SK-N-SH (cell line): Measurements from ENCODE around the gene KIAA2012. TPM values are rescaled to one million over a fixed set of nuclear protein-coding genes. Genes with fewer than 3 reads are reported as not detected.

Experiments
- CTCF ChIA-PET: fragments of 300-600, 350-600 bp; formaldehyde crosslinking; extraction: SDS; loops from one replicate; lab custom pipeline; 2021; lab: Yijun Ruan, JAX
- POLR2A ChIA-PET: fragments of 350-600 bp; sonication (Branson Sonifier 250); formaldehyde crosslinking; extraction: SDS; loops from one replicate; lab custom pipeline; 2020; ENCODE audit warnings: antibody characterized with exemption, inconsistent platforms; lab: Yijun Ruan, JAX
- DNase-seq: peaks from one replicate; pipeline ENCODE4 v3.0.0; 2012
- H2AFZ ChIP-seq: fragments of 200-600 bp; sonication (generic); 2 replicates; pipeline ENCODE4 v1.8.1; 2016; ENCODE audit warnings: antibody characterized with exemption, mild to moderate bottlenecking, low read depth
- H3F3A ChIP-seq: fragments of 200-600 bp; sonication (generic); replicated peaks from 2 replicates; pipeline ENCODE3; 2016; ENCODE audit warnings: antibody characterized with exemption, mild to moderate bottlenecking; ENCODE audit not compliant: insufficient read depth
- H3K27ac ChIP-seq, 2 experiments: fragments of 200-500 bp in 1 of 2; fragments of 200-600 bp in 1 of 2; sonication (Bioruptor generic) in 1 of 2; sonication (generic), shearing (Covaris generic) in 1 of 2; 2 replicates each; pipeline versions ENCODE4 v1.5.1 to v1.6.1; 2014 to 2016; ENCODE audit warnings: low read depth in 2 of 2, inconsistent platforms in 1 of 2, low read length in 1 of 2, mild to moderate bottlenecking in 1 of 2, mixed read lengths in 1 of 2
- H3K27me3 ChIP-seq: fragments of 200-600 bp; sonication (generic), shearing (Covaris generic); 2 replicates; pipeline ENCODE4 v1.6.1; 2016; ENCODE audit warnings: mixed run types; ENCODE audit not compliant: insufficient read depth
- H3K36me3 ChIP-seq, 2 experiments: fragments of 200-500 bp in 1 of 2; fragments of 200-600 bp in 1 of 2; sonication (Bioruptor generic) in 1 of 2; sonication (generic) in 1 of 2; replicated peaks in 1 of 2; 2 replicates each; pipeline versions ENCODE3 to v1.5.1; 2014 to 2016; ENCODE audit warnings: low read length in 1 of 2, mild to moderate bottlenecking in 1 of 2; ENCODE audit not compliant: insufficient read depth in 2 of 2, control insufficient read depth in 1 of 2
- H3K4me1 ChIP-seq, 2 experiments: fragments of 200-500 bp in 1 of 2; fragments of 200-600 bp in 1 of 2; sonication (Bioruptor generic) in 1 of 2; sonication (generic), shearing (Covaris generic) in 1 of 2; 2 replicates each; pipeline versions ENCODE4 v1.5.1 to v1.6.1; 2014 to 2016; ENCODE audit warnings: low read depth in 1 of 2, low read length in 1 of 2, mixed run types in 1 of 2; ENCODE audit not compliant: insufficient read depth in 2 of 2, control insufficient read depth in 1 of 2
- H3K4me2 ChIP-seq: fragments of 200-600 bp; sonication (generic), shearing (Covaris generic); 2 replicates; pipeline ENCODE4 v1.6.1; 2017; ENCODE audit warnings: mixed run types
- H3K4me3 ChIP-seq, 2 experiments: fragments of 200-500 bp in 1 of 2; fragments of 200-600 bp in 1 of 2; sonication (Bioruptor generic) in 1 of 2; sonication (generic), shearing (Covaris generic) in 1 of 2; 2 replicates each; pipeline versions ENCODE4 v1.5.1 to v1.8.1; 2014 to 2016; ENCODE audit warnings: low read depth in 2 of 2, inconsistent platforms in 1 of 2, low read length in 1 of 2, mild to moderate bottlenecking in 1 of 2, mixed read lengths in 1 of 2, moderate library complexity in 1 of 2
- H3K79me2 ChIP-seq: fragments of 200-600 bp; sonication (generic); 2 replicates; pipeline ENCODE4 v1.8.1; 2017; ENCODE audit warnings: mild to moderate bottlenecking; ENCODE audit not compliant: insufficient read depth
- H3K9ac ChIP-seq: fragments of 200-600 bp; sonication (generic); 2 replicates; pipeline ENCODE4 v1.6.1; 2017; ENCODE audit warnings: mixed run types
- H3K9me2 ChIP-seq: fragments of 200-600 bp; sonication (generic); 2 replicates; pipeline ENCODE4 v1.6.1; 2017; ENCODE audit warnings: mixed run types
- H3K9me3 ChIP-seq: fragments of 200-600 bp; sonication (generic); 2 replicates; pipeline ENCODE4 v1.6.1; 2017; ENCODE audit warnings: mixed run types, mild to moderate bottlenecking, moderate library complexity
- H4K20me1 ChIP-seq: fragments of 200-600 bp; sonication (generic); 2 replicates; pipeline ENCODE4 v1.6.1; 2017; ENCODE audit warnings: mild to moderate bottlenecking, mixed run types; ENCODE audit not compliant: insufficient read depth
- FOXM1 ChIP-seq: IDR thresholded peaks from 2 replicates; pipeline ENCODE4 v1.4.0; 2012; ENCODE audit warnings: low read depth, mild to moderate bottlenecking
- MEF2A ChIP-seq: IDR thresholded peaks from 2 replicates; pipeline ENCODE4 v1.4.0; 2012; ENCODE audit warnings: low read depth, borderline replicate concordance
- SIN3A ChIP-seq: IDR thresholded peaks from 2 replicates; pipeline ENCODE4 v1.6.1; 2012; ENCODE audit warnings: low read depth, mild to moderate bottlenecking, low read length, moderate library complexity, borderline replicate concordance
- TEAD4 ChIP-seq: IDR thresholded peaks from 2 replicates; pipeline ENCODE4 v1.4.0; 2012; ENCODE audit warnings: mild to moderate bottlenecking, borderline replicate concordance; ENCODE audit not compliant: insufficient read depth
- WGBS: methylation state at CpG from one replicate; pipeline ENCODE4 v1.1.6; 2017; ENCODE audit warnings: low lambda C conversion rate; 5-methylcytosine and 5-hydroxymethylcytosine counted together
- polyA plus RNA-seq, 3 experiments: library from polyadenylated mRNA; depleted of rRNA; stranded (reverse); fragments of >200 nt; gene quantifications; 2 replicates each; pipeline ENCODE4 v1.2.3, GENCODE V29; 2012
- TF ChIP-seq, protein P1 (sequence below): fragments of 150-350 bp; IDR thresholded peaks from 2 replicates; pipeline ENCODE4 v1.6.1; 2016; ENCODE audit warnings: mild to moderate bottlenecking, low read depth, low read length
- TF ChIP-seq, protein P2 (sequence below): IDR thresholded peaks from 2 replicates; pipeline ENCODE4 v1.4.0; 2012; ENCODE audit warnings: low read depth, borderline replicate concordance

KIAA2012 gene
- polyA plus RNA-seq, 1 of the 3 experiments (the other 2 are of a cell fraction), result 0.07 TPM

GRCh38 chr2:202066875-202067274 is 6.2 kb upstream of the KIAA2012 start:
- H3K27me3 ChIP-seq, result no peaks in the 10 kb centered on the region
- POLR2A ChIA-PET, result no interaction called here
- no peak overlapping the region for H2AFZ ChIP-seq
- 91% methylated on average over 2 of the region's 2 CpGs for WGBS
- TF ChIP-seq TEAD4 (no peak), SIN3A (no peak), FOXM1 (no peak)
- TF ChIP-seq, protein P1, sequence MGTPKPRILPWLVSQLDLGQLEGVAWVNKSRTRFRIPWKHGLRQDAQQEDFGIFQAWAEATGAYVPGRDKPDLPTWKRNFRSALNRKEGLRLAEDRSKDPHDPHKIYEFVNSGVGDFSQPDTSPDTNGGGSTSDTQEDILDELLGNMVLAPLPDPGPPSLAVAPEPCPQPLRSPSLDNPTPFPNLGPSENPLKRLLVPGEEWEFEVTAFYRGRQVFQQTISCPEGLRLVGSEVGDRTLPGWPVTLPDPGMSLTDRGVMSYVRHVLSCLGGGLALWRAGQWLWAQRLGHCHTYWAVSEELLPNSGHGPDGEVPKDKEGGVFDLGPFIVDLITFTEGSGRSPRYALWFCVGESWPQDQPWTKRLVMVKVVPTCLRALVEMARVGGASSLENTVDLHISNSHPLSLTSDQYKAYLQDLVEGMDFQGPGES, result no peak
- peaks cover 16 to 18% of the 10 kb centered on the region in 2 experiments; a peak in 2 of 4 replicates for H3K4me1 ChIP-seq
- CTCF ChIA-PET, result interaction anchor here (1.2 to 1.3 kb wide), 2 partner anchors 25 to 92 kb away, joined by 3 read pairs; no protein-coding TSS in a partner anchor
- peaks cover 29% of the 10 kb centered on the region for H3F3A ChIP-seq
- no peak overlapping the region for H3K9ac ChIP-seq
- DNase-seq, result no peak
- no peaks in the 10 kb centered on the region for H3K79me2 ChIP-seq
- H3K9me3 ChIP-seq, result no peaks in the 10 kb centered on the region
- no peak overlapping the region for H3K4me3 ChIP-seq
- H4K20me1 ChIP-seq, result no peaks in the 10 kb centered on the region
- no peak overlapping the region for H3K4me2 ChIP-seq
- H3K36me3 ChIP-seq, result no peaks in the 10 kb centered on the region
- no peaks in the 10 kb centered on the region for H3K9me2 ChIP-seq
- no peak overlapping the region for H3K27ac ChIP-seq

GRCh38 chr2:202067589-202067988 is 5.5 kb upstream of the KIAA2012 start:
- H3K4me1 ChIP-seq, result peaks cover 18% of the 10 kb centered on the region in 2 experiments; a peak in 2 of 4 replicates
- H3K9ac ChIP-seq, result no peak overlapping the region
- TF ChIP-seq, protein P2, sequence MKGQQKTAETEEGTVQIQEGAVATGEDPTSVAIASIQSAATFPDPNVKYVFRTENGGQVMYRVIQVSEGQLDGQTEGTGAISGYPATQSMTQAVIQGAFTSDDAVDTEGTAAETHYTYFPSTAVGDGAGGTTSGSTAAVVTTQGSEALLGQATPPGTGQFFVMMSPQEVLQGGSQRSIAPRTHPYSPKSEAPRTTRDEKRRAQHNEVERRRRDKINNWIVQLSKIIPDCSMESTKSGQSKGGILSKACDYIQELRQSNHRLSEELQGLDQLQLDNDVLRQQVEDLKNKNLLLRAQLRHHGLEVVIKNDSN, result no peak
- H2AFZ ChIP-seq, result no peak overlapping the region
- H3K27ac ChIP-seq, result no peak overlapping the region
- H3K9me2 ChIP-seq, result no peaks in the 10 kb centered on the region
- H3K9me3 ChIP-seq, result no peaks in the 10 kb centered on the region
- no peaks in the 10 kb centered on the region for H3K36me3 ChIP-seq
- H3K27me3 ChIP-seq, result no peaks in the 10 kb centered on the region
- no peaks in the 10 kb centered on the region for H3K79me2 ChIP-seq
- ChIA-PET POLR2A (no interaction called here), CTCF (interaction anchor here (1.1 to 1.3 kb wide), 2 partner anchors 8 to 11 kb away, joined by 3 to 4 read pairs; no protein-coding TSS in a partner anchor)
- DNase-seq, result no peak
- H3K4me2 ChIP-seq, result no peak overlapping the region
- H4K20me1 ChIP-seq, result no peaks in the 10 kb centered on the region
- H3K4me3 ChIP-seq, result no peak overlapping the region
- WGBS, result 94% methylated on average over 1 of the region's 1 CpG
- H3F3A ChIP-seq, result peaks cover 28% of the 10 kb centered on the region

DNA sequence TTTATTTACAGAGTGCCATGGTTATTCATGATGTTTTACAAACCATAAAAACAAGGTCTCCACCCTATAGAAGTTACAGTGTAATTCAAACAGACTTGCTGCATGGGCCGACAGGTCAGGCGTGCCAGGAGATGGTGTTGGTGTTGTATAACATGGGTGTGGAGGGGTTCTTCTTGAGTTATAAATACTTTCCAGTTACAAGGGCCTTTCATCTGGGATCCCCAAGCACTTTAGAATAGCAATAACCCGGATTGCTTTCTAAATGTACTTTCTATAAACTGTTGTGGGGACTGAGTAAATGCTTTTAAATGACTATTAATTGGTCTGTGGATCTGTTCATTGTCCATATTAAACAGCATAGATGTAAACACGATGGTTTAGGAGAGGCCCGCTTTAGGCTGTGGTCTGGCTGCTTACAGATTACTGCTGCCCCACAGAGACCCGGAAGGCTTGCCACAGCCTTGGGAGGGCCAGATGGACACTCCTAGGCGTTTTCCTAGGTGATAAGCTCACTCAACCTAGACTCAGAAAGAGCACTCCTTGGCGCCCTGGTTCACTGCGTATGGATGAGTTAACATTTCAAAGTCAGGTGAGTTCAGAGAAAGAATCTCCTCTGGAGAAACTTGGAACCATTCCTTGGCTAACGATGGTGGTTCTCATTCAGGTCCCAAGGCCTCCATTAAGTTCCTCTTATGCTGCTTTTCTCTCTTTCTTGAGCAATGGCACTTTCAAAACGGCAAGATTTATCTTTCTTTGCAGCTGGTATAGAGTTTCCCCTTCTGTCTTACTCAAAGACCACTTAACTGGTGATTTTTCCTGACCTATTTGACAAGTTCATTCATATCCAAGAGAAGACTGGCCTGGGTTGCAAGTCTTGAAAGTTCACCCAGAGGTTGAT is 3.6 kb upstream of the KIAA2012 start:
- no peak for DNase-seq
- H3K27me3 ChIP-seq, result no peaks in the 10 kb centered on the region
- H3K27ac ChIP-seq, result no peak overlapping the region
- POLR2A ChIA-PET, result no interaction called here
- no peak overlapping the region for H3K4me2 ChIP-seq
- no peaks in the 10 kb centered on the region for H3K36me3 ChIP-seq
- no peaks in the 10 kb centered on the region for H3K79me2 ChIP-seq
- no peak overlapping the region for H3K4me3 ChIP-seq
- no peaks in the 10 kb centered on the region for H3K9me2 ChIP-seq
- H3K9me3 ChIP-seq, result no peaks in the 10 kb centered on the region
- peaks cover 11 to 19% of the 10 kb centered on the region in 2 experiments; a peak in 2 of 4 replicates for H3K4me1 ChIP-seq
- CTCF ChIA-PET, result no interaction called here
- 82% methylated on average over 10 of the region's 11 CpGs for WGBS
- H2AFZ ChIP-seq, result no peak overlapping the region
- H4K20me1 ChIP-seq, result no peaks in the 10 kb centered on the region
- TF ChIP-seq MEF2A (no peak), SIN3A (no peak)
- H3K9ac ChIP-seq, result no peak overlapping the region
- H3F3A ChIP-seq, result peaks cover 10% of the 10 kb centered on the region
